B cell (primary cell): ENCODE data around the gene SPEG.

Experiments
- EZH2 ChIP-seq: IDR thresholded peaks from 2 replicates; pipeline ENCODE4 v1.6.1; 2012; ENCODE audit warnings: borderline replicate concordance, low read depth, mild to moderate bottlenecking, moderate library complexity, low read length; ENCODE audit not compliant: insufficient read depth, poor library complexity, severe bottlenecking
- TF ChIP-seq, protein P1 (sequence below): fragments of 200-600 bp; IDR thresholded peaks from one replicate; pipeline ENCODE4 v1.8.0; 2022; ENCODE audit warnings: antibody characterized with exemption, mild to moderate bottlenecking

- TF ChIP-seq, protein P1, sequence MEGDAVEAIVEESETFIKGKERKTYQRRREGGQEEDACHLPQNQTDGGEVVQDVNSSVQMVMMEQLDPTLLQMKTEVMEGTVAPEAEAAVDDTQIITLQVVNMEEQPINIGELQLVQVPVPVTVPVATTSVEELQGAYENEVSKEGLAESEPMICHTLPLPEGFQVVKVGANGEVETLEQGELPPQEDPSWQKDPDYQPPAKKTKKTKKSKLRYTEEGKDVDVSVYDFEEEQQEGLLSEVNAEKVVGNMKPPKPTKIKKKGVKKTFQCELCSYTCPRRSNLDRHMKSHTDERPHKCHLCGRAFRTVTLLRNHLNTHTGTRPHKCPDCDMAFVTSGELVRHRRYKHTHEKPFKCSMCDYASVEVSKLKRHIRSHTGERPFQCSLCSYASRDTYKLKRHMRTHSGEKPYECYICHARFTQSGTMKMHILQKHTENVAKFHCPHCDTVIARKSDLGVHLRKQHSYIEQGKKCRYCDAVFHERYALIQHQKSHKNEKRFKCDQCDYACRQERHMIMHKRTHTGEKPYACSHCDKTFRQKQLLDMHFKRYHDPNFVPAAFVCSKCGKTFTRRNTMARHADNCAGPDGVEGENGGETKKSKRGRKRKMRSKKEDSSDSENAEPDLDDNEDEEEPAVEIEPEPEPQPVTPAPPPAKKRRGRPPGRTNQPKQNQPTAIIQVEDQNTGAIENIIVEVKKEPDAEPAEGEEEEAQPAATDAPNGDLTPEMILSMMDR: no peak
- TF ChIP-seq EZH2: no peak
Observed at GRCh38 chr2:219538504-219538951, 103.9 kb downstream of the SPEG start.
